BLaER1 (cell line): ENCODE results near the gene EPHA7.

Source experiments
- H3K27ac ChIP-seq: shearing (Covaris generic); formaldehyde crosslinking; 2 replicates; pipeline ENCODE4 v1.8.1; 2022
- H3K27me3 ChIP-seq: shearing (Covaris generic); formaldehyde crosslinking; 2 replicates; pipeline ENCODE4 v1.8.1; 2022
- H3K36me3 ChIP-seq: shearing (Covaris generic); formaldehyde crosslinking; 2 replicates; pipeline ENCODE4 v1.8.1; 2022
- H3K4me1 ChIP-seq: shearing (Covaris generic); formaldehyde crosslinking; 2 replicates; pipeline ENCODE4 v1.8.1; 2022
- H3K4me2 ChIP-seq: shearing (Covaris generic); formaldehyde crosslinking; 2 replicates; pipeline ENCODE4 v1.8.1; 2022
- H3K4me3 ChIP-seq: shearing (Covaris generic); formaldehyde crosslinking; 2 replicates; pipeline ENCODE4 v1.8.1; 2022
- H3K9ac ChIP-seq: shearing (Covaris generic); formaldehyde crosslinking; 2 replicates; pipeline ENCODE4 v1.8.1; 2022
- H3K9me3 ChIP-seq: shearing (Covaris generic); formaldehyde crosslinking; 2 replicates; pipeline ENCODE4 v1.8.1; 2022
- H4K20me1 ChIP-seq: shearing (Covaris generic); formaldehyde crosslinking; 2 replicates; pipeline ENCODE4 v1.8.1; 2022
- Cebpa-rat ChIP-seq: shearing (Covaris generic); IDR thresholded peaks from 2 replicates; pipeline ENCODE4 v1.8.1; 2022

The EPHA7 gene

GRCh38 chr6:93369586-93370134 lies 49.7 kb downstream of the EPHA7 start:
- no peaks in the 10 kb centered on the region for H3K9me3 ChIP-seq
- H3K4me1 ChIP-seq = no peaks in the 10 kb centered on the region
- H3K9ac ChIP-seq = no peak overlapping the region
- no peak overlapping the region for H3K27ac ChIP-seq
- no peak overlapping the region for H3K4me3 ChIP-seq
- no peak overlapping the region for H3K4me2 ChIP-seq
- no peaks in the 10 kb centered on the region for H3K27me3 ChIP-seq
- no peaks in the 10 kb centered on the region for H4K20me1 ChIP-seq
- TF ChIP-seq Cebpa-rat = no peak
- H3K36me3 ChIP-seq = no peaks in the 10 kb centered on the region

GRCh38 chr6:93366506-93366905 lies 52.9 kb downstream of the EPHA7 start:
- H3K9ac ChIP-seq = no peak overlapping the region
- H3K9me3 ChIP-seq = no peaks in the 10 kb centered on the region
- H3K36me3 ChIP-seq = no peaks in the 10 kb centered on the region
- TF ChIP-seq Cebpa-rat = no peak
- no peaks in the 10 kb centered on the region for H3K4me1 ChIP-seq
- no peaks in the 10 kb centered on the region for H4K20me1 ChIP-seq
- no peak overlapping the region for H3K4me2 ChIP-seq
- H3K27me3 ChIP-seq = no peaks in the 10 kb centered on the region
- no peak overlapping the region for H3K27ac ChIP-seq
- H3K4me3 ChIP-seq = no peak overlapping the region

- H3K9me3 ChIP-seq = no peaks in the 10 kb centered on the region
- TF ChIP-seq Cebpa-rat = no peak
- no peaks in the 10 kb centered on the region for H3K4me1 ChIP-seq
- no peak overlapping the region for H3K4me3 ChIP-seq
- no peaks in the 10 kb centered on the region for H3K36me3 ChIP-seq
- H3K27ac ChIP-seq = no peak overlapping the region
- no peaks in the 10 kb centered on the region for H4K20me1 ChIP-seq
- no peak overlapping the region for H3K4me2 ChIP-seq
- no peaks in the 10 kb centered on the region for H3K27me3 ChIP-seq
- H3K9ac ChIP-seq = no peak overlapping the region
Observed at GRCh38 chr6:93365445-93365844, 53.9 kb downstream of the EPHA7 start.

- H3K27me3 ChIP-seq = no peaks in the 10 kb centered on the region
- H3K36me3 ChIP-seq = no peaks in the 10 kb centered on the region
- no peak overlapping the region for H3K27ac ChIP-seq
- H4K20me1 ChIP-seq = no peaks in the 10 kb centered on the region
- no peak overlapping the region for H3K4me3 ChIP-seq
- H3K9me3 ChIP-seq = no peaks in the 10 kb centered on the region
- no peak for TF ChIP-seq Cebpa-rat
- H3K4me1 ChIP-seq = no peaks in the 10 kb centered on the region
- no peak overlapping the region for H3K4me2 ChIP-seq
- no peak overlapping the region for H3K9ac ChIP-seq
Observed at GRCh38 chr6:93358435-93358834, 60.9 kb downstream of the EPHA7 start.

- Histone ChIP-seq H3K9ac (no peak overlapping the region), H3K9me3 (no peaks in the 10 kb centered on the region), H3K4me3 (no peak overlapping the region), H3K27ac (no peak overlapping the region), H3K4me2 (no peak overlapping the region), H4K20me1 (no peaks in the 10 kb centered on the region), H3K4me1 (no peaks in the 10 kb centered on the region), H3K27me3 (no peaks in the 10 kb centered on the region), H3K36me3 (no peaks in the 10 kb centered on the region)
- no peak for TF ChIP-seq Cebpa-rat
Observed at GRCh38 chr6:93352604-93353003, 66.8 kb downstream of the EPHA7 start.

GRCh38 chr6:93351222-93351621 lies 68.1 kb downstream of the EPHA7 start:
- Histone ChIP-seq H3K36me3 (no peaks in the 10 kb centered on the region), H4K20me1 (no peaks in the 10 kb centered on the region), H3K4me2 (no peak overlapping the region), H3K4me1 (no peaks in the 10 kb centered on the region), H3K9ac (no peak overlapping the region), H3K4me3 (no peak overlapping the region), H3K9me3 (no peaks in the 10 kb centered on the region), H3K27ac (no peak overlapping the region), H3K27me3 (no peaks in the 10 kb centered on the region)
- no peak for TF ChIP-seq Cebpa-rat

GRCh38 chr6:93350774-93351173 lies 68.6 kb downstream of the EPHA7 start:
- no peak overlapping the region for H3K4me3 ChIP-seq
- no peaks in the 10 kb centered on the region for H3K27me3 ChIP-seq
- no peaks in the 10 kb centered on the region for H3K4me1 ChIP-seq
- no peaks in the 10 kb centered on the region for H3K9me3 ChIP-seq
- no peaks in the 10 kb centered on the region for H3K36me3 ChIP-seq
- H3K4me2 ChIP-seq = no peak overlapping the region
- no peak overlapping the region for H3K27ac ChIP-seq
- no peak overlapping the region for H3K9ac ChIP-seq
- TF ChIP-seq Cebpa-rat = no peak
- H4K20me1 ChIP-seq = no peaks in the 10 kb centered on the region

GRCh38 chr6:93344333-93344835 lies 75.0 kb downstream of the EPHA7 start:
- H3K27ac ChIP-seq = no peak overlapping the region
- no peaks in the 10 kb centered on the region for H3K36me3 ChIP-seq
- no peaks in the 10 kb centered on the region for H4K20me1 ChIP-seq
- H3K4me3 ChIP-seq = no peak overlapping the region
- H3K9me3 ChIP-seq = no peaks in the 10 kb centered on the region
- H3K9ac ChIP-seq = no peak overlapping the region
- H3K27me3 ChIP-seq = no peaks in the 10 kb centered on the region
- no peak overlapping the region for H3K4me2 ChIP-seq
- no peak for TF ChIP-seq Cebpa-rat
- H3K4me1 ChIP-seq = no peaks in the 10 kb centered on the region

- Histone ChIP-seq H3K9me3 (no peaks in the 10 kb centered on the region), H3K4me3 (no peak overlapping the region), H3K36me3 (no peaks in the 10 kb centered on the region), H3K4me2 (no peak overlapping the region), H3K4me1 (no peaks in the 10 kb centered on the region), H3K9ac (no peak overlapping the region), H4K20me1 (no peaks in the 10 kb centered on the region), H3K27me3 (no peaks in the 10 kb centered on the region), H3K27ac (no peak overlapping the region)
- no peak for TF ChIP-seq Cebpa-rat
Observed at GRCh38 chr6:93343476-93343875, 75.9 kb downstream of the EPHA7 start.

- Histone ChIP-seq H3K4me3 (no peak overlapping the region), H3K4me1 (no peaks in the 10 kb centered on the region), H3K4me2 (no peak overlapping the region), H3K27ac (no peak overlapping the region), H3K36me3 (no peaks in the 10 kb centered on the region), H4K20me1 (no peaks in the 10 kb centered on the region), H3K9me3 (no peaks in the 10 kb centered on the region), H3K27me3 (no peaks in the 10 kb centered on the region), H3K9ac (no peak overlapping the region)
- no peak for TF ChIP-seq Cebpa-rat
Observed at GRCh38 chr6:93341900-93342613, 77.3 kb downstream of the EPHA7 start.
